B cell (primary cell): ENCODE results near the gene PODN. TPM values are rescaled to one million over a fixed set of nuclear protein-coding genes. Genes with fewer than 3 reads are reported as not detected.

Experiments
- ATAC-seq: fragments of 200-7000 bp; cut with Tn5 transposase; one replicate; pipeline ENCODE4 v1.10.0; 2021; ENCODE audit warnings: low read depth, mild to moderate bottlenecking, moderate number of reproducible peaks, moderate library complexity
- CTCF ChIA-PET: fragments of 350-600 bp; sonication (Branson Sonifier 250); formaldehyde crosslinking; loops from one replicate; lab custom pipeline; 2021; ENCODE audit warnings: antibody characterized with exemption, inconsistent platforms; lab: Charles Lee
- POLR2A ChIA-PET: fragments of 350-600 bp; sonication (Branson Sonifier 250); formaldehyde crosslinking; loops from one replicate; lab custom pipeline; 2021; ENCODE audit warnings: antibody characterized with exemption; lab: Charles Lee
- DNase-seq: peaks from one replicate; pipeline ENCODE4 v3.0.0; 2013
- H2AFZ ChIP-seq: 2 replicates; pipeline ENCODE4 v1.6.1; 2012; ENCODE audit warnings: mild to moderate bottlenecking, low read depth, low read length; ENCODE audit not compliant: insufficient read depth, poor library complexity, severe bottlenecking
- H3K27ac ChIP-seq, 2 donors: 1 replicate in 1 of 2; 2 replicates in 1 of 2; pipeline ENCODE4 v1.5.1; 2012 to 2013; ENCODE audit warnings: low read length in 2 of 2, mild to moderate bottlenecking in 2 of 2, moderate library complexity in 1 of 2
- H3K27me3 ChIP-seq, 4 experiments: fragments of 200-600 bp in 1 of 4; sonication (generic) in 1 of 4; replicated peaks in 1 of 4; 1 replicate in 2 of 4; 2 replicates in 2 of 4; pipeline versions ENCODE4 v1.6.1 to v1.7.0; 2013 to 2016; ENCODE audit warnings: low read length in 3 of 4, mild to moderate bottlenecking in 2 of 4, mixed read lengths in 1 of 4, moderate library complexity in 1 of 4; ENCODE audit not compliant: insufficient read depth in 4 of 4, control insufficient read depth in 3 of 4; ENCODE audit errors: control extremely low read depth in 1 of 4
- H3K36me3 ChIP-seq, 2 experiments: replicated peaks in 1 of 2; 1 replicate in 1 of 2; 2 replicates in 1 of 2; pipeline versions ENCODE4 v1.6.1 to v1.7.1; 2013; ENCODE audit warnings: low read length in 1 of 2; ENCODE audit not compliant: insufficient read depth in 2 of 2, control insufficient read depth in 1 of 2; ENCODE audit errors: control extremely low read depth in 1 of 2, extremely low read depth in 1 of 2
- H3K4me1 ChIP-seq, 2 donors: fragments of 200-600 bp in 1 of 2; sonication (generic) in 1 of 2; 1 replicate in 1 of 2; 2 replicates in 1 of 2; pipeline versions ENCODE4 v1.5.1 to v1.6.1; 2013 to 2017; ENCODE audit warnings: low read length in 2 of 2; ENCODE audit not compliant: control insufficient read depth in 2 of 2, insufficient read depth in 2 of 2
- H3K4me2 ChIP-seq: replicated peaks from 2 replicates; pipeline ENCODE3; 2012; ENCODE audit warnings: mild to moderate bottlenecking, low read depth, low read length; ENCODE audit not compliant: poor library complexity, severe bottlenecking
- H3K4me3 ChIP-seq, 5 experiments: fragments of 200-600 bp in 1 of 5; sonication (generic) in 1 of 5; 1 replicate in 3 of 5; 2 replicates in 2 of 5; pipeline versions ENCODE4 v1.5.1 to v1.7.0; 2011 to 2016; ENCODE audit warnings: low read length in 4 of 5, mild to moderate bottlenecking in 4 of 5, low read depth in 2 of 5, control low read depth in 1 of 5, moderate library complexity in 1 of 5; ENCODE audit not compliant: insufficient read depth in 1 of 5; ENCODE audit errors: control extremely low read depth in 1 of 5, extremely low read depth in 1 of 5
- H3K79me2 ChIP-seq: fragments of 200-600 bp; sonication (generic); one replicate; pipeline ENCODE4 v1.6.0; 2016; ENCODE audit warnings: low read length; ENCODE audit not compliant: control insufficient read depth, insufficient read depth
- H3K9ac ChIP-seq: fragments of 200-600 bp; sonication (generic); 2 replicates; pipeline ENCODE4 v1.6.1; 2017; ENCODE audit warnings: mild to moderate bottlenecking, low read length, moderate library complexity
- H3K9me3 ChIP-seq, 3 donors: one replicate each; pipeline versions ENCODE4 v1.6.1 to v1.7.1; 2013; ENCODE audit warnings: low read length in 2 of 3; ENCODE audit not compliant: control insufficient read depth in 2 of 3, insufficient read depth in 1 of 3; ENCODE audit errors: control extremely low read depth in 1 of 3
- H4K20me1 ChIP-seq: 2 replicates; pipeline ENCODE4 v1.6.0; 2012; ENCODE audit warnings: mild to moderate bottlenecking, low read length; ENCODE audit not compliant: insufficient read depth, control insufficient read depth, poor library complexity, severe bottlenecking
- H3K27ac Mint-ChIP-seq: one replicate; pipeline ENCODE4 v1.8.0; 2021; ENCODE audit warnings: mixed read lengths
- H3K27me3 Mint-ChIP-seq: one replicate; pipeline ENCODE4 v1.8.0; 2021; ENCODE audit warnings: mixed read lengths
- H3K4me1 Mint-ChIP-seq: one replicate; pipeline ENCODE4 v1.8.0; 2021; ENCODE audit warnings: mixed read lengths
- H3K4me3 Mint-ChIP-seq: one replicate; pipeline ENCODE4 v1.8.0; 2021; ENCODE audit warnings: mixed read lengths
- H3K9me3 Mint-ChIP-seq: one replicate; pipeline ENCODE4 v1.8.0; 2022; ENCODE audit warnings: mixed read lengths; ENCODE audit not compliant: insufficient read depth
- EZH2 ChIP-seq: IDR thresholded peaks from 2 replicates; pipeline ENCODE4 v1.6.1; 2012; ENCODE audit warnings: borderline replicate concordance, low read depth, mild to moderate bottlenecking, moderate library complexity, low read length; ENCODE audit not compliant: insufficient read depth, poor library complexity, severe bottlenecking
- WGBS: methylation state at CpG from one replicate; pipeline ENCODE4 v1.1.5; 2013; ENCODE audit warnings: missing lambda C conversion rate; ENCODE audit not compliant: insufficient coverage; 5-methylcytosine and 5-hydroxymethylcytosine counted together
- intact Hi-C: fragments of 100-400 bp; cut with micrococcal nuclease; formaldehyde crosslinking; loops from one replicate; pipeline ENCODE4 v1.10.0; 2022
- polyA plus RNA-seq: library from polyadenylated mRNA; depleted of rRNA; stranded (reverse); fragments of >200 nt; gene quantifications from 2 replicates; pipeline ENCODE4 v1.2.3, GENCODE V29; 2012
- total RNA-seq, 2 donors: library from RNA; stranded (reverse); fragments of 120-200 nt in 1 of 2; gene quantifications; 1 replicate in 1 of 2; 2 replicates in 1 of 2; pipeline versions ENCODE4 v1.2.3 to v1.2.4, GENCODE V29; 2013 to 2022
- TF ChIP-seq, protein P1 (sequence below): fragments of 200-600 bp; IDR thresholded peaks from one replicate; pipeline ENCODE4 v1.8.0; 2022; ENCODE audit warnings: antibody characterized with exemption, mild to moderate bottlenecking

The PODN gene
- total and polyA plus RNA-seq, 2 donors (not counting 1 experiment from before 2014, with no cell fraction given): not detected

DNA sequence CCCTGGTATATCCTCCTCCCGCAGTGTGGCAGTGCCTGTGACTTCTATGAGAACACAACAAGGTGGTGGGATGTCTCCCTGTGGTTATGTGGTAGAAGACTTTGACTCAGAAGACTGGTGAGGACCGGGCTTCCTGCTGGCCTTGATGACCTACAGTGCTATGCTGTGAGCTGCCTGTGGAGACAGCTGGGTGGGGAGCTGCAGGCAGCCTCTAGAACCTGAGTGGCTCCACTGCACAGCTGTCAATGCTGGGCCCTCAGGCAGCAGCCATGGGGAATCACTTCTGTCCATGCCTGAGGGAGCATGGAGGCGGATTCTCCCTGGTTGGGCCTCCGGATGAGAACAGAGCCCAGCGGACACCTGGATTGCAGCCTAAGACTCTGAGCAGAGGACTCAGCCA is 65.5 kb downstream of the PODN start:
- WGBS: 92% methylated on average over 5 of the region's 5 CpGs
- H3K9ac ChIP-seq: no peak overlapping the region
- H4K20me1 ChIP-seq: no peaks in the 10 kb centered on the region
- H3K4me1 ChIP-seq: no peaks in the 10 kb centered on the region
- H3K9me3 ChIP-seq: no peaks in the 10 kb centered on the region
- H2AFZ ChIP-seq: no peak overlapping the region
- no peak overlapping the region for H3K27ac ChIP-seq
- Mint-ChIP-seq H3K4me1 (no peaks in the 10 kb centered on the region), H3K9me3 (no peaks in the 10 kb centered on the region), H3K27me3 (peaks cover 8% of the 10 kb centered on the region), H3K4me3 (no peak overlapping the region), H3K27ac (no peak overlapping the region)
- intact Hi-C loops: no loop called here
- H3K79me2 ChIP-seq: no peaks in the 10 kb centered on the region
- no peak for ATAC-seq
- CTCF ChIA-PET: no interaction called here
- no peaks in the 10 kb centered on the region for H3K27me3 ChIP-seq
- H3K4me2 ChIP-seq: no peak overlapping the region
- TF ChIP-seq, protein P1, sequence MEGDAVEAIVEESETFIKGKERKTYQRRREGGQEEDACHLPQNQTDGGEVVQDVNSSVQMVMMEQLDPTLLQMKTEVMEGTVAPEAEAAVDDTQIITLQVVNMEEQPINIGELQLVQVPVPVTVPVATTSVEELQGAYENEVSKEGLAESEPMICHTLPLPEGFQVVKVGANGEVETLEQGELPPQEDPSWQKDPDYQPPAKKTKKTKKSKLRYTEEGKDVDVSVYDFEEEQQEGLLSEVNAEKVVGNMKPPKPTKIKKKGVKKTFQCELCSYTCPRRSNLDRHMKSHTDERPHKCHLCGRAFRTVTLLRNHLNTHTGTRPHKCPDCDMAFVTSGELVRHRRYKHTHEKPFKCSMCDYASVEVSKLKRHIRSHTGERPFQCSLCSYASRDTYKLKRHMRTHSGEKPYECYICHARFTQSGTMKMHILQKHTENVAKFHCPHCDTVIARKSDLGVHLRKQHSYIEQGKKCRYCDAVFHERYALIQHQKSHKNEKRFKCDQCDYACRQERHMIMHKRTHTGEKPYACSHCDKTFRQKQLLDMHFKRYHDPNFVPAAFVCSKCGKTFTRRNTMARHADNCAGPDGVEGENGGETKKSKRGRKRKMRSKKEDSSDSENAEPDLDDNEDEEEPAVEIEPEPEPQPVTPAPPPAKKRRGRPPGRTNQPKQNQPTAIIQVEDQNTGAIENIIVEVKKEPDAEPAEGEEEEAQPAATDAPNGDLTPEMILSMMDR: no peak
- no peak for TF ChIP-seq EZH2
- POLR2A ChIA-PET: no interaction called here
- H3K36me3 ChIP-seq: no peaks in the 10 kb centered on the region
- no peak for DNase-seq
- H3K4me3 ChIP-seq: no peak overlapping the region

GRCh38 chr1:53128401-53128800 is 66.4 kb downstream of the PODN start:
- Mint-ChIP-seq H3K27ac (no peak overlapping the region), H3K9me3 (no peaks in the 10 kb centered on the region), H3K27me3 (peaks cover 8% of the 10 kb centered on the region), H3K4me3 (no peak overlapping the region), H3K4me1 (no peaks in the 10 kb centered on the region)
- Histone ChIP-seq H3K27ac (no peak overlapping the region), H3K4me3 (no peak overlapping the region), H3K4me2 (no peak overlapping the region), H3K36me3 (no peaks in the 10 kb centered on the region), H3K79me2 (no peaks in the 10 kb centered on the region), H3K9me3 (no peaks in the 10 kb centered on the region), H3K27me3 (no peaks in the 10 kb centered on the region), H3K9ac (no peak overlapping the region), H4K20me1 (no peaks in the 10 kb centered on the region), H3K4me1 (no peaks in the 10 kb centered on the region), H2AFZ (no peak overlapping the region)
- DNase-seq (no peak), ATAC-seq (no peak)
- TF ChIP-seq EZH2: no peak
- TF ChIP-seq, protein P1: no peak
- CTCF ChIA-PET: no interaction called here
- intact Hi-C loops: no loop called here
- WGBS: 94% methylated on average over 4 of the region's 4 CpGs
- POLR2A ChIA-PET: no interaction called here
